D721Med (cell line): ENCODE results near the gene ZMYM5.
A peak's percentile ranks its signal among the peaks of the same experiment; 100 is the strongest.
"Not testable (repeated sequence)": the region's sequence is repeated elsewhere in the genome, so short reads cannot be mapped to it uniquely, and the experiment has no call there.

Source experiments
- DNase-seq: peaks from one replicate; pipeline ENCODE4 v3.0.0; 2011; ENCODE audit warnings: low spot score; ENCODE audit not compliant: insufficient read length
- FAIRE-seq: peaks from 2 replicates; lab custom pipeline; 2011; peaks lifted over from hg19 to GRCh38; lab: Jason Lieb, UNC
- CTCF ChIP-seq: IDR thresholded peaks from 2 replicates; pipeline ENCODE4 v1.5.1; 2012; ENCODE audit warnings: mild to moderate bottlenecking, control low read depth; ENCODE audit not compliant: insufficient read depth; ENCODE audit errors: missing control alignments

Gene ZMYM5

GRCh38 chr13:19795956-19796355, 67.5 kb downstream of the ZMYM5 start:
- FAIRE-seq (no peak), DNase-seq (no peak)
- no peak for TF ChIP-seq CTCF

- TF ChIP-seq CTCF, result no peak
- FAIRE-seq (no peak), DNase-seq (no peak)
These were observed 68.8 kb downstream of the ZMYM5 start for GRCh38 chr13:19794631-19795030.

GRCh38 chr13:19791953-19792537, 71.4 kb downstream of the ZMYM5 start:
- no peak for TF ChIP-seq CTCF
- DNase-seq (no peak), FAIRE-seq (no peak)

- FAIRE-seq, result peak; percentile 80
- DNase-seq, result peak; percentile 90
These were observed 80.4 kb downstream of the ZMYM5 start, which contains the start of gene PSPC1 for GRCh38 chr13:19782727-19783682. TSS of gene PSPC1 (minus strand) at chr13:19782945. CDS start at chr13:19782757, 188 bp downstream.

GRCh38 chr13:19782049-19782726, 81.3 kb downstream of the ZMYM5 start:
- FAIRE-seq, result no peak
- no peak for DNase-seq
- no peak for TF ChIP-seq CTCF

- FAIRE-seq, result no peak
- TF ChIP-seq CTCF, result no peak
- DNase-seq, result no peak
These were observed 81.9 kb downstream of the ZMYM5 start for GRCh38 chr13:19781526-19781925.

- not testable (repeated sequence) for FAIRE-seq, DNase-seq
These were observed 82.6 kb downstream of the ZMYM5 start for GRCh38 chr13:19780753-19781418.
